ENCODE measurements around the gene ITSN2.

- TF ChIP-seq, protein P1, sequence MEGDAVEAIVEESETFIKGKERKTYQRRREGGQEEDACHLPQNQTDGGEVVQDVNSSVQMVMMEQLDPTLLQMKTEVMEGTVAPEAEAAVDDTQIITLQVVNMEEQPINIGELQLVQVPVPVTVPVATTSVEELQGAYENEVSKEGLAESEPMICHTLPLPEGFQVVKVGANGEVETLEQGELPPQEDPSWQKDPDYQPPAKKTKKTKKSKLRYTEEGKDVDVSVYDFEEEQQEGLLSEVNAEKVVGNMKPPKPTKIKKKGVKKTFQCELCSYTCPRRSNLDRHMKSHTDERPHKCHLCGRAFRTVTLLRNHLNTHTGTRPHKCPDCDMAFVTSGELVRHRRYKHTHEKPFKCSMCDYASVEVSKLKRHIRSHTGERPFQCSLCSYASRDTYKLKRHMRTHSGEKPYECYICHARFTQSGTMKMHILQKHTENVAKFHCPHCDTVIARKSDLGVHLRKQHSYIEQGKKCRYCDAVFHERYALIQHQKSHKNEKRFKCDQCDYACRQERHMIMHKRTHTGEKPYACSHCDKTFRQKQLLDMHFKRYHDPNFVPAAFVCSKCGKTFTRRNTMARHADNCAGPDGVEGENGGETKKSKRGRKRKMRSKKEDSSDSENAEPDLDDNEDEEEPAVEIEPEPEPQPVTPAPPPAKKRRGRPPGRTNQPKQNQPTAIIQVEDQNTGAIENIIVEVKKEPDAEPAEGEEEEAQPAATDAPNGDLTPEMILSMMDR (IDR thresholded peaks at IDR 0.05) = no peak
- no peak for TF ChIP-seq POLR2A (IDR thresholded peaks at IDR 0.05)
These were observed 6.4 kb downstream of the ITSN2 start for GRCh38 chr2:24353973-24354372.
